Measurements from ENCODE around the gene DGKZ.

DGKZ gene

DNA sequence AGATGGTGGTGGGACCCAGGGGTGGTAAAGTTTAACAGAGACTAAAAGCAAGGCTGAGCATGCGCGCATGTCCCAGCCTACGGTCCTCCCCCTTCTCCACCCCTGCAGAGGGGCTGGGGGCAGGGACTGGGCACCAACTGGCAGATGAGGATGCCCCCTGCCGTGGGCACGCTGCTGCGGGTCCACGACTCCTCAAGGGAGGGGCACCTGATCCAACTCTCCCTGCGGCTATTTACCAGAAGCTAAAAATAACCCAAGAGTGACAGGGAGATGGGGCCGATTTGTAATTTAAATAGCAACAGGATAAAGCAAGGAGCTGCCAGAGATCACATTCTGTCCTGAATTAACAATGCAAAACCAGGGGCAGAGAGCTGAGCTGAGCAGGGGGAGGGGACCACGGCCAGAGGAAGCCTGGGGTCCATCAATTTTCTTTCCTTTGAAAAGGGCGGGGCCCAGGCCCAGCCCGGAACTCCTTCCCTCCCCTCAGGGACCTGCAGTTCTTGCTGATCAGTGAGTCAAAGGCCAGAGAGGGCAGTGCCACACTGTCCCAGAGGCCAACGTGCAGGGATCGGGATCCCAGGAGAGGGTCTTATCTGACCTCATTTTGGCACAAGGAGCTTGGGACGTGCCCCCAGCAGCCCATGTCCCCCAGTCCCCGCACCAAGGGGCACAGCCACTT, 8.1 kb upstream of the DGKZ start:
- H3K9me3 ChIP-seq (ENCODE audit: insufficient read depth, low read length) = no peaks in the 10 kb centered on the region
- no peaks in the 10 kb centered on the region for H4K20me1 ChIP-seq (ENCODE audit: insufficient read depth, low read length)
- no peaks in the 10 kb centered on the region for H3K79me2 ChIP-seq (ENCODE audit: low read length)
- H3K4me2 ChIP-seq (ENCODE audit: low read length) = 0 out of 2 replicates have a peak overlapping the region, but pooled peaks have one; percentile 15
- no peak overlapping the region for H3K9ac ChIP-seq (ENCODE audit: low read length)
- peaks cover 10% of the 10 kb centered on the region for H3K4me1 ChIP-seq (ENCODE audit: low read length)
- H3K27ac ChIP-seq (ENCODE audit: low read length) = no peak overlapping the region
- H3K4me3 ChIP-seq (ENCODE audit: low read length) = no peak overlapping the region
- H3K36me3 ChIP-seq (replicated peaks; ENCODE audit: low read depth, low read length) = no peaks in the 10 kb centered on the region
- H3K27me3 ChIP-seq (ENCODE audit: low read depth, low read length) = peaks cover 10% of the 10 kb centered on the region
- TF ChIP-seq EZH2phosphoT487 (IDR thresholded peaks at IDR 0.05; ENCODE audit: low read depth) = no peak
- TF ChIP-seq, protein P1, sequence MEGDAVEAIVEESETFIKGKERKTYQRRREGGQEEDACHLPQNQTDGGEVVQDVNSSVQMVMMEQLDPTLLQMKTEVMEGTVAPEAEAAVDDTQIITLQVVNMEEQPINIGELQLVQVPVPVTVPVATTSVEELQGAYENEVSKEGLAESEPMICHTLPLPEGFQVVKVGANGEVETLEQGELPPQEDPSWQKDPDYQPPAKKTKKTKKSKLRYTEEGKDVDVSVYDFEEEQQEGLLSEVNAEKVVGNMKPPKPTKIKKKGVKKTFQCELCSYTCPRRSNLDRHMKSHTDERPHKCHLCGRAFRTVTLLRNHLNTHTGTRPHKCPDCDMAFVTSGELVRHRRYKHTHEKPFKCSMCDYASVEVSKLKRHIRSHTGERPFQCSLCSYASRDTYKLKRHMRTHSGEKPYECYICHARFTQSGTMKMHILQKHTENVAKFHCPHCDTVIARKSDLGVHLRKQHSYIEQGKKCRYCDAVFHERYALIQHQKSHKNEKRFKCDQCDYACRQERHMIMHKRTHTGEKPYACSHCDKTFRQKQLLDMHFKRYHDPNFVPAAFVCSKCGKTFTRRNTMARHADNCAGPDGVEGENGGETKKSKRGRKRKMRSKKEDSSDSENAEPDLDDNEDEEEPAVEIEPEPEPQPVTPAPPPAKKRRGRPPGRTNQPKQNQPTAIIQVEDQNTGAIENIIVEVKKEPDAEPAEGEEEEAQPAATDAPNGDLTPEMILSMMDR (IDR thresholded peaks at IDR 0.05; ENCODE audit: low read depth, low read length) = no peak
- peak overlapping the region; percentile 48; the same call in 1 of the 2 replicates for H2AFZ ChIP-seq (ENCODE audit: low read depth, low read length)

DNA sequence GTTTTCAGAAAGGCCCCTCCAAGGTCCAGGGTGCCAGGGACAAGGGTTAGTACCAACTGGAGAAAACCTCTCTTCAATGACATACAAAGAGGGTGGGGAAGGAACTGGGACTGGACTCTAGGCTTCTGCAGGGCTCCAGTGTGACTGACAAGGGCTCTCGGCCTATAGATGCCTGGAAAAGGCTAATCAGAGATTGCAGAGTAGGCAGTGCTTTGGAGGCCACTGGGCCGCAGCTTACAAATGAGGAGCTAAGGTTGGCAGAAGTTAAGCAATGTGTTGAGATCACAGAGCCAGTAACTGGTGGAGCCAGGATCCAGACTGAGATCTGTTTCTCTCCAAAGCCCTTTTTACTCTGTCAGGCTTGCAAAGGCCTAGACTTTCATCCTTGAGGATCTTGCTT, 7.4 kb upstream of the DGKZ start:
- no peaks in the 10 kb centered on the region for H4K20me1 ChIP-seq (ENCODE audit: insufficient read depth, low read length)
- no peaks in the 10 kb centered on the region for H3K9me3 ChIP-seq (ENCODE audit: insufficient read depth, low read length)
- no peak overlapping the region for H3K9ac ChIP-seq (ENCODE audit: low read length)
- no peak overlapping the region for H3K4me3 ChIP-seq (ENCODE audit: low read length)
- TF ChIP-seq, protein P1 (IDR thresholded peaks at IDR 0.05; ENCODE audit: low read depth, low read length) = no peak
- no peak for TF ChIP-seq EZH2phosphoT487 (IDR thresholded peaks at IDR 0.05; ENCODE audit: low read depth)
- peaks cover 13% of the 10 kb centered on the region for H3K27me3 ChIP-seq (ENCODE audit: low read depth, low read length)
- no peak overlapping the region for H3K27ac ChIP-seq (ENCODE audit: low read length)
- H3K79me2 ChIP-seq (ENCODE audit: low read length) = no peaks in the 10 kb centered on the region
- H3K36me3 ChIP-seq (replicated peaks; ENCODE audit: low read depth, low read length) = no peaks in the 10 kb centered on the region
- H3K4me2 ChIP-seq (ENCODE audit: low read length) = no peak overlapping the region
- H2AFZ ChIP-seq (ENCODE audit: low read depth, low read length) = no peak overlapping the region
- peaks cover 11% of the 10 kb centered on the region for H3K4me1 ChIP-seq (ENCODE audit: low read length)

DNA sequence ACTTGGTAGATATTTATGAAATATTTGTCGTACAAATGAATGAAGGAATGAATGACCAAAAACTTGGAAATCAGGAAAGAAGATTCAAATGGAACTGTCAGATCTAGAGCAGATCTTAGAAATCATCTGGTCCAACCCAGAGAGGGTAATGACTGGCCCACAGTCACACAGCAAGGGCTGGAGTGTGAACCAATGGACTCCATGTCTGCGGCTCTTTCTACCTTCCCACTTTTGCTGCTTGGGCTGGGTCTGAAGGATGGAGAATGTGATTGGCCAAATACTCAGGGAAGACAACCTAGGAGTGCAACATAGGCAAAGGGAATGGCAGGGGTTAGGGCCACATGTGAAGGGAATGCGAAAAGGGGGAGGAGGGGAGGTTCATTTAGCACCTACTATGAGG, 5.8 kb upstream of the DGKZ start:
- Histone ChIP-seq H3K4me1 (ENCODE audit: low read length) (peaks cover 16% of the 10 kb centered on the region), H3K4me3 (ENCODE audit: low read length) (no peak overlapping the region), H2AFZ (ENCODE audit: low read depth, low read length) (no peak overlapping the region), H3K9me3 (ENCODE audit: insufficient read depth, low read length) (no peaks in the 10 kb centered on the region), H4K20me1 (ENCODE audit: insufficient read depth, low read length) (no peaks in the 10 kb centered on the region), H3K4me2 (ENCODE audit: low read length) (no peak overlapping the region), H3K27ac (ENCODE audit: low read length) (no peak overlapping the region), H3K27me3 (ENCODE audit: low read depth, low read length) (peaks cover 17% of the 10 kb centered on the region), H3K79me2 (ENCODE audit: low read length) (no peaks in the 10 kb centered on the region), H3K36me3 (replicated peaks; ENCODE audit: low read depth, low read length) (no peaks in the 10 kb centered on the region), H3K9ac (ENCODE audit: low read length) (no peak overlapping the region)
- no peak for TF ChIP-seq EZH2phosphoT487 (IDR thresholded peaks at IDR 0.05; ENCODE audit: low read depth)
- TF ChIP-seq, protein P1 (IDR thresholded peaks at IDR 0.05; ENCODE audit: low read depth, low read length) = no peak

DNA sequence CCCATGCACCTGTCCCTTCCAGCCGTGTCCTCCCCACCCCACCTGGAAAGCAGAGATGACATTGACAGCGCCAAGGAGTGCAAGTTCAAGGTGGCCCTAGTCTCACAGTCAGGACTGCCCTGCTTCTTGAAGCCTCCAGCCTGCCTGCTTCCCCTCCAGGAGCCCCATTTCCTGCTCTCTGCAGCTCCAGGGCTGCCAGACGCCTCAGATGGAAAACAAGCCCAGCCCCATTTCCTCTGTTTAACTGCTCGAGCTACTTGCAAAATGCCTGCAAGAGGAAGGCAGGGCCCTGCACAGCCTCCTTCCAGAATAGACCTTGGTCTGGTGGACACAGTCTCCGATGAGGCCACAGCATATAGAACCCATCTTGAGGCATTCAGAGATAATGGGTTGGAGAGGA, 5.0 kb upstream of the DGKZ start:
- Histone ChIP-seq H3K36me3 (replicated peaks; ENCODE audit: low read depth, low read length) (no peaks in the 10 kb centered on the region), H3K79me2 (ENCODE audit: low read length) (no peaks in the 10 kb centered on the region), H4K20me1 (ENCODE audit: insufficient read depth, low read length) (no peaks in the 10 kb centered on the region), H3K27me3 (ENCODE audit: low read depth, low read length) (peaks cover 19% of the 10 kb centered on the region), H3K4me3 (ENCODE audit: low read length) (no peak overlapping the region), H3K27ac (ENCODE audit: low read length) (no peak overlapping the region), H3K4me2 (ENCODE audit: low read length) (no peak overlapping the region), H2AFZ (ENCODE audit: low read depth, low read length) (no peak overlapping the region), H3K9me3 (ENCODE audit: insufficient read depth, low read length) (no peaks in the 10 kb centered on the region), H3K9ac (ENCODE audit: low read length) (no peak overlapping the region), H3K4me1 (ENCODE audit: low read length) (peaks cover 22% of the 10 kb centered on the region)
- TF ChIP-seq, protein P1 (IDR thresholded peaks at IDR 0.05; ENCODE audit: low read depth, low read length) = no peak
- TF ChIP-seq EZH2phosphoT487 (IDR thresholded peaks at IDR 0.05; ENCODE audit: low read depth) = no peak

Data from OCI-LY3 (cell line).